CD4-positive, alpha-beta T cell (primary cell): ENCODE data around the gene COPE. TPM values are rescaled to one million over a fixed set of nuclear protein-coding genes. Genes with fewer than 3 reads are reported as not detected.

ENCODE experiments used
- ATAC-seq: fragments of 200-7000 bp; cut with Tn5 transposase; one replicate; pipeline ENCODE4 v1.10.0; 2022; ENCODE audit warnings: mild to moderate bottlenecking; ENCODE audit not compliant: poor library complexity
- CTCF ChIA-PET: fragments of 350-600 bp; sonication (Branson Sonifier 250); formaldehyde crosslinking; loops from one replicate; lab custom pipeline; 2021; ENCODE audit warnings: antibody characterized with exemption, inconsistent platforms; lab: Charles Lee
- POLR2A ChIA-PET: fragments of 350-600 bp; sonication (Branson Sonifier 250); formaldehyde crosslinking; loops from one replicate; lab custom pipeline; 2021; ENCODE audit warnings: antibody characterized with exemption, inconsistent platforms; lab: Charles Lee
- DNase-seq, 14 experiments: peaks; one replicate each; pipeline ENCODE4 v3.0.0-alpha.2; 2013 to 2020; ENCODE audit warnings: mixed read lengths in 2 of 14
- H3K27ac ChIP-seq, 2 donors: one replicate each; pipeline versions ENCODE4 v1.5.1 to v1.7.0; 2013; ENCODE audit warnings: low read length in 2 of 2, low read depth in 1 of 2, mild to moderate bottlenecking in 1 of 2
- H3K27me3 ChIP-seq, 2 experiments: 1 replicate in 1 of 2; 2 replicates in 1 of 2; pipeline versions ENCODE4 v1.6.1 to v1.7.0; 2013; ENCODE audit warnings: low read length in 2 of 2, control low read depth in 1 of 2, mild to moderate bottlenecking in 1 of 2, moderate library complexity in 1 of 2; ENCODE audit not compliant: insufficient read depth in 2 of 2, control insufficient read depth in 1 of 2
- H3K36me3 ChIP-seq: one replicate; pipeline ENCODE4 v1.6.1; 2013; ENCODE audit warnings: low read length, control low read depth; ENCODE audit not compliant: insufficient read depth
- H3K4me1 ChIP-seq: one replicate; pipeline ENCODE4 v1.6.1; 2013; ENCODE audit warnings: low read length, control low read depth; ENCODE audit not compliant: insufficient read depth
- H3K4me3 ChIP-seq: one replicate; pipeline ENCODE4 v1.5.1; 2013; ENCODE audit warnings: mild to moderate bottlenecking, low read length, moderate library complexity
- H3K9me3 ChIP-seq, 2 experiments: 1 replicate in 1 of 2; 2 replicates in 1 of 2; pipeline versions ENCODE4 v1.6.1 to v1.7.0; 2013; ENCODE audit warnings: low read length in 2 of 2, mild to moderate bottlenecking in 2 of 2, control low read depth in 1 of 2, moderate library complexity in 1 of 2; ENCODE audit not compliant: control insufficient read depth in 1 of 2, insufficient read depth in 1 of 2
- H3K27ac Mint-ChIP-seq: one replicate; pipeline ENCODE4 v1.8.0; 2020; ENCODE audit warnings: mixed read lengths
- H3K27me3 Mint-ChIP-seq: one replicate; pipeline ENCODE4 v1.8.0; 2021; ENCODE audit warnings: mixed read lengths
- H3K36me3 Mint-ChIP-seq: one replicate; pipeline ENCODE4 v1.8.0; 2021; ENCODE audit warnings: low read depth, mixed read lengths
- H3K4me1 Mint-ChIP-seq: one replicate; pipeline ENCODE4 v1.8.0; 2021; ENCODE audit warnings: low read depth, mixed read lengths
- H3K4me3 Mint-ChIP-seq: one replicate; pipeline ENCODE4 v1.8.0; 2020; ENCODE audit warnings: mild to moderate bottlenecking, mixed read lengths
- H3K9me3 Mint-ChIP-seq: one replicate; pipeline ENCODE4 v1.8.0; 2020; ENCODE audit warnings: mixed read lengths
- CTCF ChIP-seq: fragments of 200-600 bp; IDR thresholded peaks from one replicate; pipeline ENCODE4 v1.8.0; 2022; ENCODE audit warnings: antibody characterized with exemption, mild to moderate bottlenecking
- intact Hi-C, 2 experiments: fragments of 100-400 bp; cut with DNase I in 1 of 2; cut with micrococcal nuclease in 1 of 2; formaldehyde crosslinking; loops; one replicate each; pipeline versions ENCODE4 v1.15.1 to v1.9.0; 2023 to 2025; cut with DNase I, micrococcal nuclease
- polyA plus RNA-seq, 2 donors: library from polyadenylated mRNA; unstranded; fragments of 120-200 nt; gene quantifications; one replicate each; pipeline ENCODE4 v1.2.1, GENCODE V29; 2013
- total RNA-seq, 174 experiments: library from RNA in 2 of 174; stranded (reverse) in 2 of 174; gene quantifications; one replicate each; pipeline ENCODE4 v1.2.3 and lab custom pipeline; 2021 to 2026

Gene COPE
- total RNA-seq (100 to 1,000 TPM; 135 to 143 TPM), total RNA-seq (lab: John Stamatoyannopoulos, UW) (31.7 to 78.3 (median 51.3) reads per million in 172 experiments)
- 126 TPM for polyA plus RNA-seq (2013, experiment 1 of 2)
- 130 TPM for polyA plus RNA-seq (2013, experiment 2 of 2)

- ChIA-PET POLR2A (interaction anchor here (0.7 to 2.7 kb wide), 23 partner anchors 11 to 1652 kb away, joined by 3 to 23 read pairs (median 6); partner anchors contain the start of genes BABAM1, ELL, JUND and KXD1), CTCF (interaction anchor here (0.6 to 1.4 kb wide), 4 partner anchors 90 to 468 kb away, joined by 3 to 4 read pairs (median 3); partner anchors contain the start of gene REX1BD)
- no peak for TF ChIP-seq CTCF
- H3K36me3 ChIP-seq, result peaks cover 46% of the 10 kb centered on the region
- no peaks in the 10 kb centered on the region for H3K9me3 ChIP-seq
- no peaks in the 10 kb centered on the region for H3K27me3 Mint-ChIP-seq
- H3K27ac Mint-ChIP-seq, result peak within 1 kb of the TSS; percentile 66
- no peaks in the 10 kb centered on the region for H3K9me3 Mint-ChIP-seq
- peak; percentile 94 for ATAC-seq
- peak within 1 kb of the TSS; percentile 84 for H3K4me3 Mint-ChIP-seq
- peak within 1 kb of the TSS; percentile 65 for H3K4me3 ChIP-seq
- intact Hi-C loops, result loop anchor here (1.0 to 5.0 kb wide), 10 partner anchors 13 to 403 kb away; partner anchors contain the start of genes ELL (in 2 of the 2), ARMC6 (in 1 of the 2), CRTC1 (in 1 of the 2) and MAU2 (in 1 of the 2)
- peaks cover 68% of the 10 kb centered on the region for H3K36me3 Mint-ChIP-seq
- peak; percentile 92 to 100 (median 97) for DNase-seq
- peaks cover 42% of the 10 kb centered on the region for H3K4me1 Mint-ChIP-seq
- H3K27ac ChIP-seq, result peak within 1 kb of the TSS; percentile 92
- H3K27me3 ChIP-seq, result no peaks in the 10 kb centered on the region
- peaks cover 47% of the 10 kb centered on the region for H3K4me1 ChIP-seq
Observed at GRCh38 chr19:18919086-18919899, at the start of gene COPE, which contains the start of gene DDX49. COPE (minus strand) TSS chr19:18919387; CDS start chr19:18919348, 39 bp downstream. DDX49 (plus strand) TSS chr19:18919715; CDS start chr19:18919742, 27 bp downstream.

GRCh38 chr19:18967358-18968146 lies 48.4 kb upstream of the COPE start:
- H3K36me3 Mint-ChIP-seq, result no peaks in the 10 kb centered on the region
- H3K9me3 ChIP-seq, result peaks cover 0 to 3% of the 10 kb centered on the region in 2 experiments
- CTCF ChIA-PET, result no interaction called here

More at GRCh38 chr19:18967358-18968146, 48.4 kb upstream of the COPE start:
- intact Hi-C loops, result no loop called here
- no peak for ATAC-seq
- no peak overlapping the region for H3K27ac Mint-ChIP-seq
- no peaks in the 10 kb centered on the region for H3K36me3 ChIP-seq
- H3K27ac ChIP-seq, result no peak overlapping the region
- no peak overlapping the region for H3K4me3 Mint-ChIP-seq
- H3K4me1 ChIP-seq, result peaks cover 3% of the 10 kb centered on the region
- DNase-seq, result peak in 2 of 14 experiments; percentile 46 to 51
- no peak for TF ChIP-seq CTCF
- peaks cover 12% of the 10 kb centered on the region for H3K27me3 Mint-ChIP-seq
- no peak overlapping the region for H3K4me3 ChIP-seq
- peaks cover 2 to 3% of the 10 kb centered on the region in 2 experiments for H3K27me3 ChIP-seq
- POLR2A ChIA-PET, result no interaction called here
- H3K4me1 Mint-ChIP-seq, result no peaks in the 10 kb centered on the region
- H3K9me3 Mint-ChIP-seq, result no peaks in the 10 kb centered on the region
